C4-2B (cell line): ENCODE results near the gene PSEN2.

Source experiments
- H3K27ac ChIP-seq: fragments of 450-650 bp; 2 replicates; pipeline ENCODE4 v1.5.1; 2017
- ZFX ChIP-seq: fragments of 450-650 bp; IDR thresholded peaks from 2 replicates; pipeline ENCODE4 v1.6.1; 2017
- TF ChIP-seq, protein P1 (sequence below): fragments of 450-650 bp; conservative IDR thresholded peaks from 2 replicates; pipeline ENCODE4 v1.5.1; 2017; ENCODE audit warnings: mild to moderate bottlenecking

Gene PSEN2

DNA sequence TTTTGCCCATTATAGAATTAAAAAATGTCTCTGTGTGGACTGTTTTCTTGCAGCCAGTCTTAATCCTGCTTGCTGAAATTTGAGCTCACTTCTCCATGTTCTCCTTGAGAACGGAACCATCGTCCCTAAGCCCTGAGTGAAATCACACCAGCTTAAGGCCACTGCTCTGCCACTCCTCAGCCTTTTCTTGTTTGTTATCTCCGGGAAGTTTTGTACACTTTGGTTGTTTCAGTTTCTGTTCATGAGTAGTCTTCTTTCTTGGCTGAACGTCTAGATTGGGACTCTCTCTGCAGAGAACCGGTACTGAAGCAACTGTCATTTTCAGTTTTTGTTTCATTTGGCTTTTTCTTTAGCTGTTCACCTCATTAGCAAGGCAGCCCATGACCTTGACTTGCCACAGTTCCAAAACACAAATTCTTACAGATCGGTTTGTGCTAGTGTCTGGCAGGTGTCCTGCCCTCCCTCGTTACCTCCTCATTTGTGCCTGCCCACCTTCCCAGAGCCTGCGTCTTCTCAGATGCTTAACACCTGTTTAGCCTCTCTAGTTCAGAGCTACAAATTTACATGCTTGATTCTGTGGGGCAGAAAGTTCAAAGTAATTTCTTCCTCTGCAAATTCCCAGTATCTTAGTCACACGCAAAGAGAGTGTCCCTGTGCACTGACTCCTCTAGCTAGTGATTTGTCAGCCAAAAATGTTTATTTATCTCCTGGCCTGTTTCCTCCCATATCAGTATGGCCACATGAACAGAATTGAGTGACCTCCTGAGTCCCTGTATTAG, 12.4 kb downstream of the PSEN2 start:
- TF ChIP-seq, protein P1, sequence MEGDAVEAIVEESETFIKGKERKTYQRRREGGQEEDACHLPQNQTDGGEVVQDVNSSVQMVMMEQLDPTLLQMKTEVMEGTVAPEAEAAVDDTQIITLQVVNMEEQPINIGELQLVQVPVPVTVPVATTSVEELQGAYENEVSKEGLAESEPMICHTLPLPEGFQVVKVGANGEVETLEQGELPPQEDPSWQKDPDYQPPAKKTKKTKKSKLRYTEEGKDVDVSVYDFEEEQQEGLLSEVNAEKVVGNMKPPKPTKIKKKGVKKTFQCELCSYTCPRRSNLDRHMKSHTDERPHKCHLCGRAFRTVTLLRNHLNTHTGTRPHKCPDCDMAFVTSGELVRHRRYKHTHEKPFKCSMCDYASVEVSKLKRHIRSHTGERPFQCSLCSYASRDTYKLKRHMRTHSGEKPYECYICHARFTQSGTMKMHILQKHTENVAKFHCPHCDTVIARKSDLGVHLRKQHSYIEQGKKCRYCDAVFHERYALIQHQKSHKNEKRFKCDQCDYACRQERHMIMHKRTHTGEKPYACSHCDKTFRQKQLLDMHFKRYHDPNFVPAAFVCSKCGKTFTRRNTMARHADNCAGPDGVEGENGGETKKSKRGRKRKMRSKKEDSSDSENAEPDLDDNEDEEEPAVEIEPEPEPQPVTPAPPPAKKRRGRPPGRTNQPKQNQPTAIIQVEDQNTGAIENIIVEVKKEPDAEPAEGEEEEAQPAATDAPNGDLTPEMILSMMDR: no peak
- TF ChIP-seq ZFX: no peak
- no peak overlapping the region for H3K27ac ChIP-seq

DNA sequence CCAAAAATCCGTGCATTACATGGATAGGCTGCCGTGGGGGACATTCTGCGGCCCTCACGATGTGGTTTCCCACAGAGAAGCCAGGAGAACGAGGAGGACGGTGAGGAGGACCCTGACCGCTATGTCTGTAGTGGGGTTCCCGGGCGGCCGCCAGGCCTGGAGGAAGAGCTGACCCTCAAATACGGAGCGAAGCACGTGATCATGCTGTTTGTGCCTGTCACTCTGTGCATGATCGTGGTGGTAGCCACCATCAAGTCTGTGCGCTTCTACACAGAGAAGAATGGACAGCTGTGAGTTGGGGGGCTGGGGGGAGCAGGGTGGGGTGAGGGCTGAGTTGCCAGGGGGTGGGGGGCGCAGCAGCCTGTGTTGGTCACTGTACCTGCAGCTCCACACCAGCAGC, 13.2 kb downstream of the PSEN2 start:
- no peak for TF ChIP-seq ZFX
- TF ChIP-seq, protein P1: no peak
- H3K27ac ChIP-seq: peak overlapping the region; percentile 32; the same call in 1 of the 2 replicates

DNA sequence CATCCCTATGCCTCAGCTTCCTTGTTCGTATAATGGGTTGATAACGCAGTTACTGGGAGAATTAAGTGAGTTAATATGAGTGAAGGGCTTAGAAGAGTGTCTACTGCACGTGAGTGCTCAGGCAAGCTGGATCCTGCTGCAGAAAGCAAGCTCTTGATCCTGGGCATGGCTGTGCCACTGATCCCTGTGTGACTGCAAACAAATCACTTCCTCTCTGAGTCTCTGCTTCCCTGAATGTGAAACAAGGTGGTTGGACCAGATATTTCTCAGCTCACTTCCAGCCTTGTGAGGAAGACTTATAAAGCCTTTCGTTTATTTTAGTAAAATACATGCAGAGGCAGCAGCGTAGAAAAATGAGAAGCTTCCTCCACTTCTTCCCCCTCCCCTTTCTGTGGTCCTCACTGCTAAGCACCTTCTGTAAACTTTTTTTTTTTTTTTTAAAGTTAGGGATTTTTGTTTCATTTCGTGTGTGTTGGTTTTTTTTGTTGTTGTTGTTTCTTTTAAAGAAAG, 13.8 kb downstream of the PSEN2 start:
- peak overlapping the region; percentile 32; the same call in 1 of the 2 replicates for H3K27ac ChIP-seq
- TF ChIP-seq, protein P1: no peak
- no peak for TF ChIP-seq ZFX

DNA sequence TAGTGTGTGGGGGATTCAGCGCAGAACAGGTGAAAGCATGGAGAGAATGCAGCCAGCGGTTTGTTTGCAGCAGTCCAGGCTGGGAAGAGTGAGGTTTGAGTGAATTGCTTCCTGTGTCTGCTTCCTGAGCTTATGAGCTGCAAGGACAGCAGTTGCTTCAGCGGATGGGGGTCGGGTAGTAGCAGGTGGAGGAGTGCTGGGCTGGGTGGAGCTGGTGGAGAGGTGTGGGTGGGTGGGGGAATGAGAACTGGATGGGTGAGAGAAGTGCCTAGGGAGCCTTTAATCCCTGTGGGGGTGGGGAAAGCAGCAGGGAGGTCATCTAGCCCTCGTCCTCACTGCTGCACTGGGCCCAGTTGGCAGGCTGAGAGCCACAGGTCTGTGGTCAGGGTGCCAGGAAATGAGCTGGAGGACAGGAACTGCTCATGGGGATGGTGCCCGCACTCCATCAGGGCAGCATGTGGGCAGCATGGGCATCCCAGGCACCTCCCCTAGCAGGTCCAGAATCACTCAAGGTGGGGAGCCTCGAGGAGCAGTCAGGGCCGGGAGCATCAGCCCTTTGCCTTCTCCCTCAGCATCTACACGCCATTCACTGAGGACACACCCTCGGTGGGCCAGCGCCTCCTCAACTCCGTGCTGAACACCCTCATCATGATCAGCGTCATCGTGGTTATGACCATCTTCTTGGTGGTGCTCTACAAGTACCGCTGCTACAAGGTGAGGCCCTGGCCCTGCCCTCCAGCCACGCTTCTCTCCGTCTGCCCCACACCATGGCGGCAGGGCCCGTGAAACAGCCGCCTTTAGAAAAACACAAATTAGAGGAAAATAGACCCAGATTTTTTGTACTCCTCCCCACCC, 14.8 kb downstream of the PSEN2 start:
- H3K27ac ChIP-seq: no peak overlapping the region
- no peak for TF ChIP-seq ZFX
- TF ChIP-seq, protein P1: no peak

DNA sequence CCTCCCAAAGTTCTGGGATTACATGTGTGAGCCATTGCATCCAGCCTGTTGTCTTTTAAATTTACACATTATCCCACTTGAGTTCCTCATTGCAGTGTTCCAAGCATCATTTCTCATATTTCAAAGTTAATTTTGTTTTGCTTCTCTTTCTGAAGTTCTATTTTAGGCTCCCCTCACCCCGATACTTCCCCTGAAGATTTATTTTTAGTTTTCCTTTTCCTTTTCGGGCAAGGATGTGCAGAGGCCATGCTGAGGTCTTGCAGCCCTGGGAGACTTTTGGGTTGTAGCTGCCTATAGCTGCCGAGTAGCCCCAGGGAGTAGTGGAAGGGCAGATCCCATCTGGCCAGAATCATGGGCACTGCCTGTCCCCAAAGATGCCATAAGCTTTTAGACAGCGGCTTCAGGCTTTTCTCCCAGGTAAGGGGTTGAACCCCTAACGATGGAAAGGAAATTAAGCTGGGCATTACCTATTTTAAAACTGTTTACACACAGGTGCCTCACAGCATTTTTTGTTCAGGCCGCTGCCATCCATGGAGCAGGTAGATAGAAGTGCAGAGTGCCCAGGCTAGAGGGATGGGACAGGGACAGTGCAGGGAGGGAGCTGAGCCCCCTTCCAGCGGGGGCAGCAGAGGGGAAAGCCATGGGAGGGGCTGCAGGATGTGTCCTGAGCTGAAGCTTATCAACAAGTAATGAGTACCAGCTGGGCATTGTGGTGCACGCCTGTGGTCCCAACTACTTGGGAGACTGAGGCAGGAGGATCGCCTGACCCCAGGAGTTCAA, 15.9 kb downstream of the PSEN2 start:
- no peak overlapping the region for H3K27ac ChIP-seq
- TF ChIP-seq ZFX: no peak
- TF ChIP-seq, protein P1: no peak

DNA sequence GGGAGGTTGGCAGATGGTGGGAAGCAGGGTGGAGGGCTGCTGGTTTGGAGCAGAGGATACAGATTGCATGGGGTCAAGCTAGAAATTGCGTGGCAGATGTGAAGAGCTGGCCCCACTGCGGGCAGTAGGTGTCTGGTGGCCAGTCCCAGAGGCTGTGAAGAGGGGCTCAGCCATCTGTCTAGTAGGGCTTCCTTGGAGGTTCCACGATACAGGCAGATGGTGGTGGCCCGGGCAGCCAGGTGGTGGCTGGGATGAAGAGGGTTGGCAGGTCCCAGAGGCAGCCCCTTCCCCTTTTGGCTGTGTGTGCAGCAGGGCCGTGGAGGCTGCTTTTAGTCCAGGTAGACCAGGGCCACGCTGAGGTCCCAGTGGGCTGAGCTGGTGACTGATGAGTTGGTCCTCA, 16.6 kb downstream of the PSEN2 start:
- no peak for TF ChIP-seq ZFX
- TF ChIP-seq, protein P1: no peak
- H3K27ac ChIP-seq: no peak overlapping the region
